Dedifferentiated amniotic fluid mesenchymal stem cell (primary cell): ENCODE measurements around the gene TMEM255A.
"Not testable (repeated sequence)": the region's sequence is repeated elsewhere in the genome, so short reads cannot be mapped to it uniquely, and the experiment has no call there.

Experiments
- DNase-seq: peaks from one replicate; pipeline ENCODE4 v3.0.0-alpha.2; 2016; ENCODE audit errors: extremely low spot score

Gene TMEM255A

DNA sequence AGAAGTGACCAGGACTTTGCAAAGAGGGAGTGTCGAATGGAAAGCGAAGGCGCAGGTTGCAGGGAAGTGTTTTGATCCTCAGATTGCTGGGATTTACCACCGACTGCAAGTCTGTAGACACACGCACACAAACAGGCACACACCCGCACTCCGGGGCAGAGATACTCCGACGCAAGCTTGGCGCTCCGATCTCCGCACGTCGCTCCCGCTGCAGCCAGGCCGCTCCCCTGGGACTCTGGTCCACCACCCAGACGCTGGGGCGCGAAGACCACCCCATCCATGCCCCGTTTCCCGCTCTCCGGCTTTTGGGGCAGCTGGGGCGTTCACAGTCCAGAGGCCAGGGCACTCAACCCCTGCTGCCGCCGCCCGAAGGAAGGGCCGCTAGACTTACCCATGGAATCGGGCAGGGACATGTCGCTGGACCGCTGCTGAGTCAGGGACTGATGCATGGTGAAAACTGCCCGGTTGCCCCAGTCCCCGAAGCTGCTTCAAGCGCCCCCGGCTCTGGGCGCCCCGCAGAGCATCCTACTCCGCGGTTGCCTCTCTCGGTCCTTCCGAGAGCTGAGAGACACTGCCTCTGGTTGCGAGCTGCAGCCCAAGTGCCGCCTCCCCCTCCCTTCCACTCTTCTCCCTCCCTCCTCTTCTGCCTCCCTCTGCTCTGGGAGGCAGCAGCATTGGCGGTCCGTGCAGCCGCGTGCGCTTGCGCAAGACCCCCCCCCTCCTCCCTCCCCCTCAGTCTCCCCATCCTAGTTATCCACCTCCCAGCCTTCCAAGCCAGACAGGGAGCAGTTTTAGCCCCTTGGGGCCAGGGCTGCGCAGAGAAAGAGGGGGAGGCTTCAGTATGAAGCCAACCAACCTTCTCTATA, at the start of gene TMEM255A:
TMEM255A (minus strand) TSS at position 601 of the 866 bp plus-strand sequence; CDS start at position 449, 152 bp downstream.
- DNase-seq, result no peak

DNA sequence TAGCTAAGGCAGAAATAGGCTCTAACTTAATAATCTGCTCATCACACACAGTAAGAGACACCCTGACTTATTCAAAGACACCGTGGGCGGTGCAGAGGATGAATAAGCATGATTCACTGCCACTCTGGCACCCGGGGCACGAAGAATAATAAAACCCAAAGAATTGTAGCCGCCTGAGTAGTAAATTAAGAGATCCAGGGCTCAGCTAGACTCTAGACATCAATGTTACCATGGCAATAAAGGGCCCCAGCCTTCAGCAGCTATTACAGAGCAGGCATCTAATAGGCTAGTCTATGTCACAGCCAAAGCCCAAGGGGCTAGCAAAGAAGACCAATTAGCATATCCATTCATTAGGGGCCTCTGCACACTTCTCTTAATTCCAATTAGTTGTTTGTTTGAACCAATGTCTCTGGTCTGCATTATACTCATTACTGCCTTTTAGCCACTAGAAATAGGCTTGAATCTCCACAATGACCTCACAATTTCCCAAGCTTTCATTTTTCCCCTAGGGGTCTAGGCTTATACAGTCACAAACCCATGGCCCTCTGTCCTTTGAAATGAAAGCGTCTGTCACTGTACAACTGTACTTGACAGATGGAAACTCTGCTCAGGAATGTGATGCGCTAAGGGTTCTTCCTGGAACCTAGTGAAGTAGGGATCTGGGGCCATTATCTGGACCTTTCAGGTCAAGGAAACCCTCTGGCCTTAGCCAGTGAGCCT, 47.6 kb upstream of the TMEM255A start:
- no peak for DNase-seq

GRCh38 chrX:120357186-120357585, 45.9 kb upstream of the TMEM255A start:
- no peak for DNase-seq

GRCh38 chrX:120356084-120356483, 44.8 kb upstream of the TMEM255A start:
- DNase-seq, result no peak

- DNase-seq, result no peak
These were observed 39.3 kb upstream of the TMEM255A start for GRCh38 chrX:120350450-120351138.

- not testable (repeated sequence) for DNase-seq
These were observed 33.3 kb upstream of the TMEM255A start for GRCh38 chrX:120344566-120344965.

GRCh38 chrX:120336899-120337298, 25.6 kb upstream of the TMEM255A start:
- no peak for DNase-seq

DNA sequence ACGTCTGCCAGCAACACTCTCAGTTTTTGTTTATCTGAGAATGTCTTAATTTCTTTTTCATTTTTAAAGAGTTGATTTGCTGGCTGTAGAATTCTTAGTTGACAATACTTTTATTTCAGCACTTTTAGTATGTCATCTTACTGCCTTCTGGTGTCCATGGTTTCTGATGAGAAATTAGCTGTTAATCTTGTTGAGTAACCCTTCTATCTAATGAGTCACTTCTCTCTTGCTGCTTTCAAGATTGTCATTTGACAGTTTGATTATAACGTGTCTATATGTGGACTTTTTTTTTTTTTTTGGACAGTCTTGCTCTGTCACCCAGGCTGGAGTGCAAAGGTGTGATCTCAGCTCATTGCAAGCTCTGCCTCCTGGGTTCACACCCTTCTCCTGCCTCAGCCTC, 24.0 kb upstream of the TMEM255A start:
- DNase-seq, result no peak

DNA sequence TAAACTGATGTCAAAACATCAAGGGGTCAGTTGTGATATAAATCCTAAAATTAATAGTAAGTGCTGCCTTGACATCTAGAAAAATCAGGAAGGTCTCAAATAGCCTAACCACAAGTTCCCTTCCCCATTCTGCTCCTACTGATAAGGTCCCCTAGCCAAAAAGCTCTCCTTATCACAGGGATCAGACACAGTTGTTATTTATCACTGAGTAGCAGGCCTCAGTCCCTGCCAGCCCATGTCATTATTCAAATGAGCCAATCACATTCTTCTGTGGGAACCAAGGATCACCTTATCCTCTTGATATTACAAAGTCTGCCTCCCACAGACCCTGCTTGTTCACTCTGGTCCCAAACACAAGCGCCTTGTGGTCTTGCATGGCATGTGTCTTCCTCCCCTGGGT, 23.3 kb upstream of the TMEM255A start:
- DNase-seq, result no peak

DNA sequence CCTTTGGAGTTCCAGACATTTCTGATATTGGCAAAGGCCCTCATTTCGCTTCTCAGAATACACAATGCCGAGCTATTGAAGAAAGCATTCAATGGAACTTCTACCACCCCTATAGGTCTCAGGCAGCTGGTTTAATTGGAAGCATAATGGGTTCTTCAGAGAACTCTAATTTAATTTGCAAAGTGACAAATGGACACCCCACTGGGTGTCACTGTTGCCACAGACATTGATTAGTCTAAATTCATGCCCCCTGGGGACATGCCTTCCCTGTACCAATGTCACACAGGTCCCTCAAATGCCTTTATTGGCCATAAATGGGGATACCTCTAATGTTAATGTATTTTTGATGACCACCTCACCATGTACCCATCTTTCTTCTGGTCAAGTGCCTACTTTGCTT, 22.9 kb upstream of the TMEM255A start:
- DNase-seq, result no peak

DNA sequence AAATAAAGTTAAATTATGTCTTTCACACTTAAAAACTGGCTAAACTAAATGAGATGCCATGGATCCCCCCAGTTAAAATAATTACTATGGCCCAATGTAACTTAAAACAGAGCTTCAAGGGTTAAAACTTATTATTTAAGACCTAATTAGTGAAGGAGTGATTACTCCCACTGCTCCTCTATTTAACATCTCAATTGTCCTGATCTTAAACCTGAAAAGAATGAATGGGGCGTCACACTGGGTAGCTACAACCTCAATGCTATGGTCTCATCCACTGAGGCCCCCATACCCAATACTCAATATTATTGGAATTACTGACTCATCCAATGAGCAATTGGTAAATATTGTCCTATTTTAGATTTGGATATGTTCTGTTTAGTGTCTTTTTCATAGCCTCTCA, 21.1 kb upstream of the TMEM255A start:
- DNase-seq, result no peak

- no peak for DNase-seq
These were observed 19.9 kb upstream of the TMEM255A start for GRCh38 chrX:120331116-120331515.

GRCh38 chrX:120321520-120322281, 10.4 kb upstream of the TMEM255A start:
- DNase-seq, result no peak

DNA sequence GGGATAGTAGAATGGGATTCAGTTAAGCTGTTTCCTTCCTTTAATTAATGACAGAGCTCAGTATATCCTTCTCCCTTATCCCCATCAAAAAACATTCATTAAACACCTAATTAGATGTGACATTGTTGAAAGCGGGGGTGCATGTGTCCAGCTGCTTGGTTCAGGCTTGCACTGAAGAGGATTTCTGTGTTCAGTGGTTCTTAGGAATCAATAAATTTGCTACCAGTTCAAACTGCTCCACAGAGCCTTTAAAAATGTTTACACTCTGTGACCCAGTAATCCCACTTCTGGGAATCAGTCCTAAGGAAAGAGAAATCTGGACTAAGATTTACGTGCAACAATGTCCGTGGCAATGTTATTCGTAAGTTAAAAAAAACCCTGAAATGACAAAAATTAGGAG, 7.2 kb upstream of the TMEM255A start:
- no peak for DNase-seq

DNA sequence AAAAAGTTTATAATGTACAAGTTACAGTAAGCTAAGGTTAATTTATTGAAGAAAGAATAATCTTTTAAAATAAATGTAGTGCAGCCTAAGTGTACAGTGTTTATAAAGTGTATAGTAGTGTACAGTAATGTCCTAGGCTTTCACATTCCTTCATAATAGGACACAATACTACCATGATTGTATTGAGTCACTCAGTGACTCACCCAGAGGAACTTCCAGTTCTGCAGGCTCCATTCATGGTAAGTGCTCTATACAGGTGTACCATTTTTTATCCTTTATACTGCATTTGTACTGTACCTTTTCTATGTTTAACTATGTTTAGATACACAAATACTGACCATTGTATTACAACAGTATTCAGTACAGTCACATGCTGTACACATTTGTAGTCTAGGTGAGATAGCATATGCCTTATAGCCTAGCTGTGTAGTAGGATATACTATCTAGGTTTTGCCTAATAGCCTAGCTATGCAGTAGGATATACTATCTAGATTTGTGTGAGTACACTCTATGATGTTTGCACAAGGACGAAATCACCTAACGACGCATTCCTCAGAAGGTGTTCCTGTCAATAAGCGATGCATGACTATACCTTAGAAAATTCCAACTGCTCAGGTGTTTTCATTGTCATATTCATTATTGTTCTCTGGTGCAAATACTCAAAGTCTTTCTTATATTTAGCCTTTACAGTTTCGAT, 5.5 kb upstream of the TMEM255A start:
- no peak for DNase-seq

GRCh38 chrX:120315776-120316175, 4.5 kb upstream of the TMEM255A start:
- no peak for DNase-seq

- DNase-seq, result no peak
These were observed 434 bp upstream of the TMEM255A start for GRCh38 chrX:120311727-120312063.

- DNase-seq, result no peak
These were observed 1.2 kb downstream of the TMEM255A start for GRCh38 chrX:120309873-120310705.

DNA sequence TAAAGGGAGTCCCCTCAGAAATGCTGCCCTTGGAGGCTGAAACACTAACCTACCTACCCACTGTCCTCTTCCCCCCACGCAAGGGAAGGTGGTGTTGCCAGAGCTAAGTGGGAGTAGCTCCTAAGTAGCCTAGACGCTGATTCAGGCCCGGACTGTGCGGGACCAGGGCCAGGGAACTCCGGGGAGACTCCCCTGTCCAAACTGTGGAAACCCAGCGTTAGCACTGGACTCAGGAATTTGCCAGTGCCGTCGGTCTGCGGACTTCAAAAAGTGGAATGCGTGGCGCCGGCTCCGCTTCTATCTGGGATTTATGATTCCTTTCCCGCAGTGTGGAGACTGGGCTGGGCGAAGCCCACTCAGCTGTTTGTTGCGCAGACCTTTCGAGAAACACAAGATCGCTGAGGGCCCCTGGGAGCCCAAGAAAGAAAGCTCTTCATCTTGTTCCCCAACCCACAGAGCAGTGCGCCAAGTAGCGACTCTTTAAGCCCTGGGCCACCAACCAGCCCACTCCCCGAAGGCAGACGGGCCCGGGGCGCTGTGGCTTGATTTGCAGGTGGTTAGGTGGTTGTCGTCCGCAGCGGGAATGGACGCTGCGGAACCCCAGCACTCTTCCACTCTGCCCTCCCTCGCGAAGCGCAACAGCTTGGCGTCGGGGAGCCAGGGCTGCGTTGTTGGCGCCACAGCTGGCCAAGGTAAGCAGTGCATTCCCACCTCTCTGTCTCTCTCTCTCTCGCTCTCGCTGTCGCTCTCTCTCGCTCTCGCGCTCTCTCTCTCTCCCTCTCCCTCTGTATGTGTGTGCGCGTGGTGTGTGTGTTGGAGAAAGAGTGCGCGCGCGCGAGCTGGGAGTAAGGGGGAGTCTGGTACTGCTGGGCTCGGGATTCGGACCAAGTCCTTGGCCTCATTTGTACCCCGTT, 2.0 kb downstream of the TMEM255A start:
- no peak for DNase-seq
